ENCODE results near the gene PPP2R3B.

DNA sequence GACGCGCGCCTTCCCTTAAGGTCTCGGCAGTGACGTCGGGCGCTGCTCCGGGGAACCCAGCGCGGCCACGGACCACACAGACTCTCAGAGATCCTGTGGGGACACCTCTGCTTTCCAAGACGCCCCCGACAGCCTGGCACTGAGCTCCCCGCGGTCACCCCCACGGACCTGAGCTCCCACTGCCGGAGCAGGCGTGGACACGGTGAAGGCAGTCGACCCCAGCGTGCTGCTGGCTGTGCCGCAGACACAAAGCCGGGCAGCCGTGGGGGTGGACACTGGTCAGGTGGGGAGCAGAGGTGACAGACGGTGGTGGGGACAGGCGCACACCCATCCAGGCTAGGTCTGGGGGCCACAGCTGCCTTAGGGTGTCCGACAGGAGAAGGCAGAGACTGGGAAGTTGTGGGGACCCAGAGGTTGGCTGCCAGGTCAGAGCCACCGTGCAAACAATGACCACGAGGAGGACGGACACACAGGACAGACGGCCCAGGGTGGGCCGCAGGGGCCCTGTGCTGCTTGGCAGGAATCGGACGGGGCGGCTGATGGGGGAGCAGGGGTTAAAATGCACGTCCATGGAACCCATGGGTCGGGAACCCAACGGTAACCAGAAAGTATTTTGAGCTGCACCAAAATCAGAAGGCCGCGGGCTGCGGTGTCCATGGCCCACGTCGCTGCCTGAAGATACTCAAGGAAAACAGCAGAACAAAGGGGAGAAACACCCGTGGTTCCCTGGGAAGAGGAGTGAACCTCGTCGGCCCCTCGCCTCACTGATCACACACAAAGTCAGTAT is 51.5 kb downstream of the PPP2R3B start:
- no peak for TF ChIP-seq CTCF (IDR thresholded peaks at IDR 0.05)
- TF ChIP-seq POLR2A (IDR thresholded peaks at IDR 0.05), result no peak

All from Peyer's patch (tissue), 4 donors.